ENCODE measurements around the gene TBCB.

Gene TBCB

DNA sequence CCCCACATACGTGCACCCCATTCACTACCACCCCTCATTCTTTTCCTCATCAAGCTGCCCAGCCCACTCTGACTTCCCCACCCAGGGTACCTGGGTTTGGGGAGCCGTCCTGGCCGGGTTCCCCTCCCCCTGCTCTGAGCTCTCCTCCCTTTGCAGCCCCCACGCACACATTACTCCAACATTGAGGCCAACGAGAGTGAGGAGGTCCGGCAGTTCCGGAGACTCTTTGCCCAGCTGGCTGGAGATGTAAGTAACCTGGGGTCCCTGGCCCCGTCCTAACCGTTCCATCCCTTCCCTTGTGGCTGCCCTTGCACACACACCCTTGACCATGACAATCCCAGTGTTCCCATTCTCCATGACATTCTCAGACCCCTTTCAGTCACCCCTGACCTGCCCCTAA is 27.2 kb downstream of the TBCB start:
- no peak for DNase-seq (ENCODE audit: low spot score in 2 of 2)
- H3K36me3 Mint-ChIP-seq (ENCODE audit: insufficient read depth): peaks cover 47% of the 10 kb centered on the region
- no peaks in the 10 kb centered on the region for H3K9me3 Mint-ChIP-seq
- ATAC-seq (replicated peaks; ENCODE audit: extremely low read depth, poor library complexity, severe bottlenecking): no peak
- H3K4me1 Mint-ChIP-seq: peaks cover 27% of the 10 kb centered on the region
- H3K27me3 Mint-ChIP-seq: no peaks in the 10 kb centered on the region
- H3K27ac Mint-ChIP-seq (ENCODE audit: low read depth): no peak overlapping the region
- H3K4me3 Mint-ChIP-seq: peak overlapping the region; percentile 12

GRCh38 chr19:36144624-36145023 is 29.4 kb downstream of the TBCB start:
- no peak overlapping the region for H3K27ac Mint-ChIP-seq (ENCODE audit: low read depth)
- H3K4me3 Mint-ChIP-seq: no peak overlapping the region
- no peak for ATAC-seq (replicated peaks; ENCODE audit: extremely low read depth, poor library complexity, severe bottlenecking)
- H3K9me3 Mint-ChIP-seq: no peaks in the 10 kb centered on the region
- peaks cover 62% of the 10 kb centered on the region for H3K36me3 Mint-ChIP-seq (ENCODE audit: insufficient read depth)
- H3K27me3 Mint-ChIP-seq: no peaks in the 10 kb centered on the region
- H3K4me1 Mint-ChIP-seq: peaks cover 27% of the 10 kb centered on the region
- no peak for DNase-seq (ENCODE audit: low spot score in 2 of 2)

DNA sequence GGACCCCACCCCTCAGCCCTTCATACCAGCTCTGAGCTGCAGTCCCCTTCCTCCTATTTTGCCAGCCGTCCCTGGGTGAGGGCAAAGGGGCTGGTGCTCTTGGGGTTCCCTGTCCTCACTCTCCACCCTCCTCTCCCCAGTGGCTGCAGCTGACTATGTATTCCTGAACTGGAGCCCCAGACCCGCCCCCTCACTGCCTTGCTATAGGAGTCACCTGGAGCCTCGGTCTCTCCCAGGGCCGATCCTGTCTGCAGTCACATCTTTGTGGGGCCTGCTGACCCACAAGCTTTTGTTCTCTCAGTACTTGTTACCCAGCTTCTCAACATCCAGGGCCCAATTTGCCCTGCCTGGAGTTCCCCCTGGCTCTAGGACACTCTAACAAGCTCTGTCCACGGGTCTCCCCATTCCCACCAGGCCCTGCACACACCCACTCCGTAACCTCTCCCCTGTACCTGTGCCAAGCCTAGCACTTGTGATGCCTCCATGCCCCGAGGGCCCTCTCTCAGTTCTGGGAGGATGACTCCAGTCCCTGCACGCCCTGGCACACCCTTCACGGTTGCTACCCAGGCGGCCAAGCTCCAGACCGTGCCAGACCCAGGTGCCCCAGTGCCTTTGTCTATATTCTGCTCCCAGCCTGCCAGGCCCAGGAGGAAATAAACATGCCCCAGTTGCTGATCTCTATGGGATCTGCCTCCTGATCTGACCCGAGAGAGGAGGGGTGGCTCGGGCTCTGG is 34.6 kb downstream of the TBCB start:
- no peak for DNase-seq (ENCODE audit: low spot score in 2 of 2)
- peaks cover 5% of the 10 kb centered on the region for H3K4me1 Mint-ChIP-seq
- no peak overlapping the region for H3K4me3 Mint-ChIP-seq
- H3K36me3 Mint-ChIP-seq (ENCODE audit: insufficient read depth): peaks cover 53% of the 10 kb centered on the region
- H3K9me3 Mint-ChIP-seq: no peaks in the 10 kb centered on the region
- no peak overlapping the region for H3K27ac Mint-ChIP-seq (ENCODE audit: low read depth)
- H3K27me3 Mint-ChIP-seq: no peaks in the 10 kb centered on the region
- no peak for ATAC-seq (replicated peaks; ENCODE audit: extremely low read depth, poor library complexity, severe bottlenecking)

- H3K9me3 Mint-ChIP-seq: no peaks in the 10 kb centered on the region
Observed at GRCh38 chr19:36150586-36150985, 35.3 kb downstream of the TBCB start.

DNA sequence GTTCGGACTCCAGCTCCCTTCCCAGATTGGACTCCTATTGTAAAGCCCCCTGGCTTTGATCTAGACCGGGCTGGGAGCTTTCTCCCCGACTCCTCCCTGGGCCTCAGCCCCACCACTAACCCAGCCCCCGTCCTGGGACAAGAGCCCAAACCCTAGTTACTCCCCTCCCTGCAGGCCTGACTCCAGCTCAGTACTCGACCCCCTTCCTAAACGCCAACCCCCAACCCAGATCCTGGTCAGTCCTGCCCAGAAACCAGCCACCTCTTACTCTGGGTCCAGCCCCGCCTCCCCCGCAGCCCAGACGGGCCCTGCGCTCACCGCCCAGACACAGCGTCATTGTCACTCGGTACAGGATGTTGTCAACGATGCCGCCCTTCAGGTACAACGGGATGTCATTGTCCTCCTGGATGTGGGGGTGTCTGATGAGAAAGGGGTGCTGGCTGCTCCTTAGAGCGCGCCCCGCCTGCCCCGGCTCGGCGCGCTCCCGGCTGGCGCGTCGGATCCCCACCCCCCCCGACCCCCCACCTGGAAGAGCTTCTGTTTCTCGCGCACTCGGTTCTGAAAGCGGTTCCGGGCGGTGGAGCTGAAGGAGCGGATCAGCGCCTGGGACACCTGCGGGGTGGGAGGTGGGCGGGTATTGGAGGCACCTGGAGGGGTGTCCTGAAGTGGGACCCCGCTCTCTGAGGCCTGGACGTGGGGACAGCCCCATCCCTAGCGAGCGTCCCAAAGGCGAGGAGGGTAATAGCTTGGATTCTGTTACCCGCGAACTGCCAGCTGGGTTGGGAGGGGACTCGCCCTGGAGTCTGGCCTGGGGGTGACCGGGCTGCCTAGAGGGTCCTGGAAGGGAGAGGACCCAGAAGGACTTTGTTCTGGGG is 36.1 kb downstream of the TBCB start:
- H3K27me3 Mint-ChIP-seq: no peaks in the 10 kb centered on the region
- no peak overlapping the region for H3K27ac Mint-ChIP-seq (ENCODE audit: low read depth)
- DNase-seq (ENCODE audit: low spot score in 2 of 2) (no peak), ATAC-seq (replicated peaks; ENCODE audit: extremely low read depth, poor library complexity, severe bottlenecking) (no peak)
- no peak overlapping the region for H3K4me3 Mint-ChIP-seq
- H3K36me3 Mint-ChIP-seq (ENCODE audit: insufficient read depth): peaks cover 44% of the 10 kb centered on the region
- peaks cover 5% of the 10 kb centered on the region for H3K4me1 Mint-ChIP-seq
- no peaks in the 10 kb centered on the region for H3K9me3 Mint-ChIP-seq

More at GRCh38 chr19:36150586-36150985, 35.3 kb downstream of the TBCB start:
- peaks cover 5% of the 10 kb centered on the region for H3K4me1 Mint-ChIP-seq
- no peaks in the 10 kb centered on the region for H3K27me3 Mint-ChIP-seq
- DNase-seq (ENCODE audit: low spot score in 2 of 2) (no peak), ATAC-seq (replicated peaks; ENCODE audit: extremely low read depth, poor library complexity, severe bottlenecking) (no peak)
- no peak overlapping the region for H3K27ac Mint-ChIP-seq (ENCODE audit: low read depth)
- peaks cover 46% of the 10 kb centered on the region for H3K36me3 Mint-ChIP-seq (ENCODE audit: insufficient read depth)
- H3K4me3 Mint-ChIP-seq: no peak overlapping the region

DNA sequence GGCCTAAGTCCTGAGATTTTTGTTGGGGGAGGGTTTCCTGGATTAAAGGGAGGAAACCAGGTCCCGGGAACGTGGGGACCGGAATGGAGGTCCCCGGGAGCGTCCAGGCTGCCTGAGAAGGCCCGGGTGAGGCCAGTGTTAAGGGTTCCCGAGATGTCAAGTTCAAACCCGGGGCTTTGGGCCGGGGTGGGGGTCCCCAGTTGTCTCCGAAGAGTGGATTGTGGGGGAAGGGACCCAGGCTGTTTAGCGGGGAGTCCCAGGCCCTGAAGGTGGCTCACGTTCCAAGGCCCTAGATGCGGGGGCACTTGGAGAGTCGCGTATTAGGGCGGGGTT is 36.7 kb downstream of the TBCB start:
- H3K9me3 Mint-ChIP-seq: no peaks in the 10 kb centered on the region
- no peak overlapping the region for H3K27ac Mint-ChIP-seq (ENCODE audit: low read depth)
- H3K4me3 Mint-ChIP-seq: no peak overlapping the region
- peaks cover 3% of the 10 kb centered on the region for H3K4me1 Mint-ChIP-seq
- H3K36me3 Mint-ChIP-seq (ENCODE audit: insufficient read depth): peaks cover 38% of the 10 kb centered on the region
- H3K27me3 Mint-ChIP-seq: no peaks in the 10 kb centered on the region
- DNase-seq (ENCODE audit: low spot score in 2 of 2) (no peak), ATAC-seq (replicated peaks; ENCODE audit: extremely low read depth, poor library complexity, severe bottlenecking) (no peak)

DNA sequence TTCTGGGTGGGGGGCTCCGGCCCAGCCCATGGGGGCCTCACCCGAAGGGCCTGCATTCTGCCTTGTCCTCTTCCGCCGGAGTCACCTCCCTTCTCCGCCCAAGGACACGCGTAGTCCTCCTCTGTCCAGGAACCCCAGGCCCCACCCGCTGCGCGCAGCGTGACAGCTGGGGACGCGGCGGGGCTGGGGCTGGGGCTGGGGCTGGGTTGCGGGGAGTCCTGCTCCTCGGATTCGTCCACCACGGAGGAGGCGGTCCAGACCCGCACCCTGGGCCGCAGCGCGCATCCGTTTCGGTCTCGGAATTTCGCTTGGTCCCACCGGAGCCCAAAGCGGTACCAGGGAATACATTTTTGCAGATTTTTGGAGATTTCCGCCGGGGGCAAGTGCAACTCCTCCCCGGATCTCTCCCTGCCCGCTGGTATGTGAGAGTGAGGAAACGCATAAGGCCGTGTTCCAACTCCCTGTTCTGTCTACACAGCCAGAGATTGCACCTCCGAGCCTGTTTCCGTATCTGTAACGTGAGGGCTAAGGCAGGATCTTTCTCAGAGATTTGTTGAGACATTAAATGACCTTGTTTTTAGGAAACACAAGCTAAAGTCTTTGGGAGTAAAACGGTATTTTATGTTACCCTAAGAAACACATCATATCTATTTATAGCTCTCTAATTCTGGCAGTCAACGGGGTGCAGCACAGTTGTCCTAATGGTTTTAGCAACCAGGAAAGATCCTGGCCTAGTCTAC is 37.3 kb downstream of the TBCB start, which contains the start of gene COX7A1:
COX7A1 (minus strand) TSS at position 96 of the 740 bp plus-strand sequence; CDS start at position 56, 40 bp downstream.
- H3K27ac Mint-ChIP-seq (ENCODE audit: low read depth): no peak within 1 kb of the TSS
- ATAC-seq (replicated peaks; ENCODE audit: extremely low read depth, poor library complexity, severe bottlenecking): no peak

DNA sequence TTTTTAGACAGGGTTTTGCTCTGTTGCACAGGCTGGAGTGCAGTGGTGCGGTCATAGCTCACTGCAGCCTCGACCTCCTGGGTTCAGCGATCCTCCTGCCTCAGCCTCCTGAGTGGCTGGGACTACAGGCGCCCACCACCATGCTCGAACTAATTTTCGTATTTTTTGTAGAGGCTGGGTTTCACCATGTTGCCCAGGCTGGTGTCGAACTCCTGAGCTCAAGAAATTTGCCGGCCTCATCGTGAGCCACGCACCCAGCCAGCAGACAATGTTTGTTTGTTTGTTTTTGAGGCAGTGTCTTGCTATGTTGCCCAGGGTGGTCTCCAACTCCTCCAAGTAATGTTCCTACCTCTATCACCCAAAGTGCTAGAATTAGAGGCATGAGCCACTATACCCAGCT is 37.9 kb downstream of the TBCB start:
- no peak for DNase-seq (ENCODE audit: low spot score in 2 of 2)
- ATAC-seq (replicated peaks; ENCODE audit: extremely low read depth, poor library complexity, severe bottlenecking): no peak
- no peaks in the 10 kb centered on the region for H3K4me1 Mint-ChIP-seq
- H3K9me3 Mint-ChIP-seq: no peaks in the 10 kb centered on the region
- no peak overlapping the region for H3K27ac Mint-ChIP-seq (ENCODE audit: low read depth)
- H3K27me3 Mint-ChIP-seq: no peaks in the 10 kb centered on the region
- peaks cover 30% of the 10 kb centered on the region for H3K36me3 Mint-ChIP-seq (ENCODE audit: insufficient read depth)
- no peak overlapping the region for H3K4me3 Mint-ChIP-seq

More for the DNA sequence above, 37.3 kb downstream of the TBCB start, which contains the start of gene COX7A1:
- Mint-ChIP-seq H3K4me3 (no peak within 1 kb of the TSS), H3K9me3 (no peaks in the 10 kb centered on the region), H3K27me3 (no peaks in the 10 kb centered on the region), H3K4me1 (no peaks in the 10 kb centered on the region), H3K36me3 (ENCODE audit: insufficient read depth) (peaks cover 33% of the 10 kb centered on the region)
- no peak for DNase-seq (ENCODE audit: low spot score in 2 of 2)

DNA sequence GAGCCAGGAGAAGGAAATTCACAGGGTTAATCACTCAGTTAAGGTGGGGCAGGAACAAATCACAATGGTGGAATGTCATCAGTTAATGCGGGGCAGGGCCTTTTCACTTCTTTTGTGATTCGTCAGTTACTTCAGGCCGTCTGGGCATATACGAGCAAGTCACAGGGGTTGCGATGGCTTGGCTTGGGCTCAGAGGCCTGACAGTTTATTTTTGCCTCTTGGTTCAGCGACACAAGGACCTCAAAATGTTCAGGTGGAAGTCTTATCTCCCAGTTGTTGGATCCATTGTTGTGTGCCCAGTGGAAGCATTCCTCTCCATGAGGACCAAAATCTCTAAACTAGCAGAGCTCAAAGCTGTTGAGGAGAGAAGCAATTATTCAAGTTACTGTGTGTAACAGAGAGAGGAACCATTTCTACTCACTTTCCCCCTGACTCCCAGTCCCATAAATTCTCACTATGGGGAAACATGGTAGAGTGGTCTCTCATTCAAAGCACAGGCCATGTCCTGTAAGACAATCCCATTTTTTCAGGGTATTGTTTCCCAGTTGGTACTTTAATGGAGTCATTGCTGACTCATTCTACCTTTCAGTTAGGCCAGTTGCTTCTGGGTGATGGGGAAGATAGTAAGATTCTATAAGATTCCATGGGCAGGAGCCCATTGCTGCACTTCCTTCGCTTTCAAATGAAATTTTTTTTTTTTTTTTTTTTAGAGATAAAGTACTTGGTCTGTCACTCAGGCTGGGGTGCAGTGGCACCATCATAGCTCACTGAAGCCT is 45.7 kb downstream of the TBCB start:
- Mint-ChIP-seq H3K36me3 (ENCODE audit: insufficient read depth) (peaks cover 7% of the 10 kb centered on the region), H3K27ac (ENCODE audit: low read depth) (no peak overlapping the region), H3K9me3 (no peaks in the 10 kb centered on the region), H3K27me3 (no peaks in the 10 kb centered on the region), H3K4me3 (no peak overlapping the region), H3K4me1 (no peaks in the 10 kb centered on the region)
- DNase-seq (ENCODE audit: low spot score in 2 of 2): no peak
- no peak for ATAC-seq (replicated peaks; ENCODE audit: extremely low read depth, poor library complexity, severe bottlenecking)

DNA sequence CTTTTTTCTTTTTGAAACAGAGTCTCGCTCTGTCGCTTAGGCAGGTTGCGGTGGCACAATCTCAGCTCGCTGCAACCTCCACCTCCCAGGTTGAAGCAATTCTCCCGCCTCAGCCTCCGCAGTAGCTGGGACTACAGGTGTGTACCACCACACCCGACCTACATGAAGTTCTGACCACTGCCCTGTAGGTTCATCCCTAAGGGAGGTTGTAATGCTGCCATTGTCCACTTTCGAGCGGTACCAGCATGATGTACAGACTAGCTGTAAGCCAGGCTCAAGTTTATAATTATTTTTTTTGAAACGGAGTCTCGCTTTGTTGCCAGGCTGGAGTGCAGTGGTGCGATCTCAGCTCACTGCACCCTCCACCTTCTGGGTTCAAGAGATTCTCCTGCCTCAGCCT is 48.5 kb downstream of the TBCB start:
- Mint-ChIP-seq H3K4me1 (no peaks in the 10 kb centered on the region), H3K9me3 (no peaks in the 10 kb centered on the region), H3K4me3 (no peak overlapping the region), H3K27me3 (no peaks in the 10 kb centered on the region), H3K36me3 (ENCODE audit: insufficient read depth) (peaks cover 10% of the 10 kb centered on the region), H3K27ac (ENCODE audit: low read depth) (no peak overlapping the region)
- ATAC-seq (replicated peaks; ENCODE audit: extremely low read depth, poor library complexity, severe bottlenecking) (no peak), DNase-seq (ENCODE audit: low spot score in 2 of 2) (no peak)

DNA sequence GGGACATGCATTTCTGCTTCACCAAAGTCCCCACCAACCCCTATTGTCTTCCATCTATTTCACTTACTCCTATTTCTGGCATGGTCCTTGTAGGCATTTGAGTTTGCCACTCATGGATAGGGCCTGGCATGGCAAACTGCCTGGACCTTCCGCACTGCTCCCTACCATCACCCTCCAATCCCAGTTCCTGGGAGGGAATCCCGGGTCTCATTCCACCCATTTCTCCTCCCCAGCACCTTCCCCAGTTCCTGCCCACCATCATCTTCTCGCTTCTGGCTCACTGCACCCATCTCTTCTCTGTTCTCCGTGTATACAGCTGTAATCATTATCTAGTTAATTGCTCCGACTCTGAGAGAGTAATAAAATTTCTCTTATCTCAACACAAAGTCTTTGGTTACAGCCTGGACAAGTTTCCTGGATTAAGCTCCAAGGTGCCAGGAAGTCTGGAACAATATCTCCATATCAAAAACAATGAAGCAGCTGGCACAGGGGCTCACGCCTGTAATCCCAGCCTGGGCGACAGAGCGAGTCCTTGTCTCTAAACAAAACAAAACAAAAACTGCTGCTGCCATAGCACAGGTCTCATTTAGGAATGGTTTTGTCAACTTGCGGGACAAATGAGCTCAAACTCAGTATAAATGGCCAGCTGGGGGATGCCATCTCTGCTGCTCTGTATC is 54.0 kb downstream of the TBCB start:
- DNase-seq (ENCODE audit: low spot score in 2 of 2) (no peak), ATAC-seq (replicated peaks; ENCODE audit: extremely low read depth, poor library complexity, severe bottlenecking) (no peak)
- Mint-ChIP-seq H3K4me3 (no peak overlapping the region), H3K4me1 (peaks cover 5% of the 10 kb centered on the region), H3K9me3 (no peaks in the 10 kb centered on the region), H3K27ac (ENCODE audit: low read depth) (no peak overlapping the region), H3K27me3 (no peaks in the 10 kb centered on the region), H3K36me3 (ENCODE audit: insufficient read depth) (peaks cover 8% of the 10 kb centered on the region)
